A549 (cell line): ENCODE data around the gene TMEM156. TPM values are rescaled to one million over a fixed set of nuclear protein-coding genes. Genes with fewer than 3 reads are reported as not detected.

Source experiments
- ATAC-seq, 2 experiments: fragments of 200-7000 bp in 1 of 2; fragments of >200 bp in 1 of 2; cut with Nextera tagmentation in 1 of 2; cut with Tn5 transposase in 1 of 2; 3 replicates each; pipeline versions ENCODE4 v1.8.0 to v1.9.1; 2018 to 2020; ENCODE audit warnings: mild to moderate bottlenecking in 1 of 2, moderate library complexity in 1 of 2
- CTCF ChIA-PET: fragments of 300-600 bp; sonication (Branson Sonifier 250); formaldehyde crosslinking; extraction: SDS; loops from one replicate; lab custom pipeline; 2021; ENCODE audit warnings: antibody characterized with exemption, inconsistent platforms; lab: Yijun Ruan, JAX
- POLR2A ChIA-PET: fragments of 350-600 bp; formaldehyde crosslinking; extraction: SDS; loops from one replicate; lab custom pipeline; 2021; ENCODE audit warnings: antibody characterized with exemption, inconsistent platforms; lab: Yijun Ruan, JAX
- DNase-seq, 2 experiments: peaks; one replicate each; pipeline versions ENCODE4 v3.0.0 to v3.0.0-alpha.2; 2011 to 2016; ENCODE audit warnings: low read depth in 1 of 2, low spot score in 1 of 2
- FAIRE-seq: peaks from 2 replicates; lab custom pipeline; 2011; peaks lifted over from hg19 to GRCh38; lab: Jason Lieb, UNC
- H3K27ac ChIP-seq, 2 experiments: fragments of >200 bp; sonication (Bioruptor Twin); formaldehyde crosslinking; 3 replicates each; pipeline ENCODE4 v1.5.1; 2016 to 2017
- H3K4me1 ChIP-seq: fragments of >200 bp; sonication (Bioruptor Twin); formaldehyde crosslinking; 3 replicates; pipeline ENCODE4 v1.6.1; 2016
- H3K4me2 ChIP-seq: fragments of >200 bp; sonication (Bioruptor Twin); formaldehyde crosslinking; 3 replicates; pipeline ENCODE4 v1.6.1; 2016
- H3K4me3 ChIP-seq: fragments of >200 bp; sonication (Bioruptor Twin); formaldehyde crosslinking; 3 replicates; pipeline ENCODE4 v1.5.1; 2016
- H3K9me3 ChIP-seq: fragments of >200 bp; sonication (Bioruptor Twin); formaldehyde crosslinking; 3 replicates; pipeline ENCODE4 v1.6.1; 2016
- BHLHE40 ChIP-seq: IDR thresholded peaks from 2 replicates; pipeline ENCODE4 v1.6.1; 2012; ENCODE audit warnings: low read depth, low read length, inconsistent platforms
- CEBPB ChIP-seq, 2 experiments: fragments of >200 bp in 1 of 2; sonication (Bioruptor Twin) in 1 of 2; formaldehyde crosslinking in 1 of 2; IDR thresholded peaks; 2 replicates each; pipeline ENCODE4 v1.6.1; 2012 to 2016
- CHD2 ChIP-seq: fragments of 150-350 bp; IDR thresholded peaks from 2 replicates; pipeline ENCODE4 v1.6.1; 2014; ENCODE audit warnings: low read length; ENCODE audit not compliant: partially characterized antibody
- CHD4 ChIP-seq: fragments of 200-600 bp; sonication (generic); IDR thresholded peaks from 2 replicates; pipeline ENCODE4 v1.6.1; 2016; ENCODE audit warnings: antibody characterized with exemption, mild to moderate bottlenecking, borderline replicate concordance
- EHF ChIP-seq: fragments of 250-450 bp; sonication (Bioruptor Pico); IDR thresholded peaks from 2 replicates; pipeline ENCODE4 v1.5.0; 2020; ENCODE audit warnings: mild to moderate bottlenecking
- EHMT2 ChIP-seq: fragments of 200-600 bp; sonication (generic); IDR thresholded peaks from 2 replicates; pipeline ENCODE4 v1.6.1; 2016; ENCODE audit warnings: antibody characterized with exemption, low read depth, mild to moderate bottlenecking, moderate library complexity
- EP300 ChIP-seq, 2 experiments: fragments of >200 bp; sonication (Bioruptor Twin); formaldehyde crosslinking; IDR thresholded peaks; 2 replicates in 1 of 2; 3 replicates in 1 of 2; pipeline ENCODE4 v1.6.1; 2016 to 2017
- FOSB ChIP-seq: fragments of 250-450 bp; sonication (Bioruptor Pico); IDR thresholded peaks from 2 replicates; pipeline ENCODE4 v1.5.0; 2020; ENCODE audit warnings: mild to moderate bottlenecking, moderate library complexity
- GATA3 ChIP-seq: IDR thresholded peaks from 2 replicates; pipeline ENCODE4 v1.6.1; 2012; ENCODE audit warnings: borderline replicate concordance
- HDAC2 ChIP-seq: fragments of 200-600 bp; sonication (generic); IDR thresholded peaks from 2 replicates; pipeline ENCODE4 v1.6.1; 2016
- HEYL ChIP-seq: fragments of 250-450 bp; sonication (Bioruptor Pico); IDR thresholded peaks from 2 replicates; pipeline ENCODE4 v1.8.0; 2021; ENCODE audit warnings: mild to moderate bottlenecking, moderate library complexity
- JUN ChIP-seq, 2 experiments: fragments of >200 bp; sonication (Bioruptor Twin); formaldehyde crosslinking; IDR thresholded peaks; 2 replicates in 1 of 2; 3 replicates in 1 of 2; pipeline ENCODE4 v1.6.1; 2016 to 2017
- JUNB ChIP-seq: fragments of >200 bp; sonication (Bioruptor Twin); formaldehyde crosslinking; IDR thresholded peaks from 2 replicates; pipeline ENCODE4 v1.6.1; 2016
- KDM1A ChIP-seq: fragments of 200-600 bp; sonication (generic); IDR thresholded peaks from 2 replicates; pipeline ENCODE4 v1.6.1; 2016; ENCODE audit warnings: low read depth, mild to moderate bottlenecking
- KDM5A ChIP-seq: fragments of 200-600 bp; sonication (generic); IDR thresholded peaks from 2 replicates; pipeline ENCODE4 v1.6.1; 2016; ENCODE audit warnings: antibody characterized with exemption, mild to moderate bottlenecking
- MYC ChIP-seq: IDR thresholded peaks from 2 replicates; pipeline ENCODE4 v1.6.1; 2012; ENCODE audit warnings: mild to moderate bottlenecking, inconsistent platforms, low read length, improper control_type of control experiment, borderline replicate concordance
- NFE2L2 ChIP-seq: fragments of 150-350 bp; conservative IDR thresholded peaks from 2 replicates; pipeline ENCODE4 v1.6.1; 2014; ENCODE audit warnings: low read length
- POLR2AphosphoS2 ChIP-seq: conservative IDR thresholded peaks from 2 replicates; pipeline ENCODE4 v1.6.1; 2012; ENCODE audit warnings: low read length, improper control_type of control experiment, inconsistent platforms
- RCOR1 ChIP-seq: fragments of 150-350 bp; IDR thresholded peaks from 2 replicates; pipeline ENCODE4 v1.6.1; 2014; ENCODE audit warnings: antibody characterized with exemption, low read length, low read depth
- SMC3 ChIP-seq: fragments of >200 bp; sonication (Bioruptor Twin); formaldehyde crosslinking; IDR thresholded peaks from 3 replicates; pipeline ENCODE4 v1.6.1; 2018; ENCODE audit warnings: inconsistent platforms
- TP53 ChIP-seq: fragments of 250-450 bp; sonication (Bioruptor Pico); IDR thresholded peaks from 2 replicates; pipeline ENCODE4 v1.5.0; 2021; ENCODE audit warnings: mild to moderate bottlenecking, moderate library complexity
- ZC3H11A ChIP-seq: fragments of 450-650 bp; IDR thresholded peaks from 2 replicates; pipeline ENCODE4 v1.6.1; 2014; ENCODE audit warnings: antibody characterized with exemption, mild to moderate bottlenecking
- ZSCAN20 ChIP-seq: fragments of 250-450 bp; sonication (Bioruptor Pico); IDR thresholded peaks from 2 replicates; pipeline ENCODE4 v1.8.0; 2022; ENCODE audit warnings: mild to moderate bottlenecking, moderate library complexity
- WGBS: methylation state at CpG from one replicate; pipeline ENCODE4 v1.1.6; 2017; ENCODE audit errors: missing lambda C conversion rate; 5-methylcytosine and 5-hydroxymethylcytosine counted together
- polyA plus RNA-seq, 4 experiments: library from polyadenylated mRNA; depleted of rRNA in 3 of 4; stranded (reverse); fragments of >200 nt; fragmentation: RNase III in 1 of 4; extraction: RNeasy Plus Mini Kit Qiagen cat#74134 plus additional on column Dnase treatment in 1 of 4; gene quantifications; 2 replicates in 3 of 4; 3 replicates in 1 of 4; pipeline ENCODE4 v1.2.3, GENCODE V29; 2011 to 2017
- TF ChIP-seq, protein P1 (sequence below): fragments of 150-350 bp; IDR thresholded peaks from 2 replicates; pipeline ENCODE4 v1.6.1; 2014; ENCODE audit warnings: low read depth, mild to moderate bottlenecking, low read length
- TF ChIP-seq, protein P2 (sequence below): IDR thresholded peaks from 2 replicates; pipeline ENCODE4 v1.6.1; 2012; ENCODE audit warnings: low read depth, borderline replicate concordance
- TF ChIP-seq, protein P3 (sequence below): fragments of >200 bp; sonication (Bioruptor Twin); formaldehyde crosslinking; IDR thresholded peaks from 2 replicates; pipeline ENCODE4 v1.6.1; 2016
- TF ChIP-seq, protein P4 (sequence below): fragments of 250-450 bp; sonication (Bioruptor Pico); IDR thresholded peaks from 2 replicates; pipeline ENCODE4 v1.5.0; 2020; ENCODE audit warnings: low read depth, mild to moderate bottlenecking, moderate library complexity
- TF ChIP-seq, protein P5 (sequence below): fragments of >200 bp; sonication (Bioruptor Twin); formaldehyde crosslinking; IDR thresholded peaks from 3 replicates; pipeline ENCODE4 v1.6.1; 2016
- TF ChIP-seq, protein P6 (sequence below): fragments of >200 bp; sonication (Bioruptor Twin); formaldehyde crosslinking; IDR thresholded peaks from 3 replicates; pipeline ENCODE4 v1.5.1; 2016

Gene TMEM156
- polyA plus RNA-seq, 2 of the 4 experiments (the other 2 are of a cell fraction), result 10.4 to 45.1 TPM

DNA sequence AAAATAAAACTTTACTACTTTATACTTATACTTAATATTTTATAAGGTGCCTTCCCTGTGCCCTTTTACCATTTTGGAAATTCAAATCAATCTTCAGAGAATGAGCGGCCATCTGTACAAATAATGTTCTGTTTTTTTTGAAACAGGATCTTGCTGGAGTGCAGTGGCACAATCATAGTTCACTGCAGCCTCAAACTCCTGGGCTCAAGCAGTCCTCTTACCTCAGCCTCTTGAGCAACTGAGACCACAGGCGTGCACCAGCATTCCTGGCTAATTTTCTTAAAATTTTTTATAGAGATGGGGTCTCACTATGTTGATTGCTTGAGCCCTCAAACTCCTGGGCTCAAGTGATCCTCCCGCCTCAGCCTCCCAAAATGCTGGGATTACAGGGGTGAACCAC lies 111.1 kb downstream of the TMEM156 start:
- TF ChIP-seq, protein P1, sequence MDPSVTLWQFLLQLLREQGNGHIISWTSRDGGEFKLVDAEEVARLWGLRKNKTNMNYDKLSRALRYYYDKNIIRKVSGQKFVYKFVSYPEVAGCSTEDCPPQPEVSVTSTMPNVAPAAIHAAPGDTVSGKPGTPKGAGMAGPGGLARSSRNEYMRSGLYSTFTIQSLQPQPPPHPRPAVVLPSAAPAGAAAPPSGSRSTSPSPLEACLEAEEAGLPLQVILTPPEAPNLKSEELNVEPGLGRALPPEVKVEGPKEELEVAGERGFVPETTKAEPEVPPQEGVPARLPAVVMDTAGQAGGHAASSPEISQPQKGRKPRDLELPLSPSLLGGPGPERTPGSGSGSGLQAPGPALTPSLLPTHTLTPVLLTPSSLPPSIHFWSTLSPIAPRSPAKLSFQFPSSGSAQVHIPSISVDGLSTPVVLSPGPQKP, result no peak
- TF ChIP-seq EHMT2 (no peak), CHD2 (no peak), KDM5A (no peak), RCOR1 (no peak)
- TF ChIP-seq, protein P2, sequence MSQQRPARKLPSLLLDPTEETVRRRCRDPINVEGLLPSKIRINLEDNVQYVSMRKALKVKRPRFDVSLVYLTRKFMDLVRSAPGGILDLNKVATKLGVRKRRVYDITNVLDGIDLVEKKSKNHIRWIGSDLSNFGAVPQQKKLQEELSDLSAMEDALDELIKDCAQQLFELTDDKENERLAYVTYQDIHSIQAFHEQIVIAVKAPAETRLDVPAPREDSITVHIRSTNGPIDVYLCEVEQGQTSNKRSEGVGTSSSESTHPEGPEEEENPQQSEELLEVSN, result no peak
- Histone ChIP-seq H3K4me3 (no peak overlapping the region), H3K9me3 (no peaks in the 10 kb centered on the region), H3K4me2 (no peak overlapping the region), H3K4me1 (no peaks in the 10 kb centered on the region), H3K27ac (no peak overlapping the region)
- ATAC-seq, result no peak
- ChIA-PET POLR2A (no interaction called here), CTCF (no interaction called here)
- DNase-seq, result no peak
- WGBS, result 82% methylated on average over 3 of the region's 3 CpGs
- FAIRE-seq, result no peak

DNA sequence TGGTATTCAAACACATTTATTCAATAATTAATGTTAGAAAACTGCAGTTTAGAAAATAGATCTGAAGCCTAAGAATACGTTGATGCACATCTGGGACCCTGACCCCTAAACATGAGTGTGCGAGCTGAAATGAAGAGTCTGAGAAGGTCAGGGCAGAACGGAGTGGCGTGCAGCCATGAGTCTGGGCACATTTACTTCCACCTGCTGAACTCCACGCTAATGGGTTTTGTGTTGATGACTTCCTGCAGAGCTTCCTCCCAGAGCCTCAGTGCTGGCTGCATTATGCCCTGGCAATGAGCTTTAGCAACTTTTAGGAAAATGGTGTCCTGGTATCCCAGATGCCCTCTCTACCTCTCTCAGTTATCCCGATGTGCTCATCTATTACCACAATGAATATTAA lies 111.5 kb downstream of the TMEM156 start:
- ATAC-seq, result no peak
- Histone ChIP-seq H3K9me3 (no peaks in the 10 kb centered on the region), H3K4me1 (no peaks in the 10 kb centered on the region), H3K4me3 (no peak overlapping the region), H3K27ac (no peak overlapping the region), H3K4me2 (no peak overlapping the region)
- ChIA-PET CTCF (no interaction called here), POLR2A (no interaction called here)
- DNase-seq, result no peak
- no peak for FAIRE-seq
- WGBS, result 94% methylated on average over 6 of the region's 6 CpGs
- TF ChIP-seq, protein P3, sequence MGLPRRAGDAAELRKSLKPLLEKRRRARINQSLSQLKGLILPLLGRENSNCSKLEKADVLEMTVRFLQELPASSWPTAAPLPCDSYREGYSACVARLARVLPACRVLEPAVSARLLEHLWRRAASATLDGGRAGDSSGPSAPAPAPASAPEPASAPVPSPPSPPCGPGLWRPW, result no peak
- TF ChIP-seq CEBPB (IDR thresholded peaks at IDR 0.05) (no peak), CHD4 (no peak), JUN (IDR thresholded peaks at IDR 0.05) (no peak), HEYL (CRISPR knock-in tag) (no peak), BHLHE40 (no peak), GATA3 (no peak), CHD2 (no peak), HDAC2 (no peak), POLR2AphosphoS2 (no peak), EHMT2 (no peak), KDM5A (no peak), JUNB (no peak), EHF (CRISPR knock-in tag) (no peak), TP53 (CRISPR knock-in tag) (no peak), SMC3 (no peak)
- TF ChIP-seq, all 56 proteins: peak for 0

DNA sequence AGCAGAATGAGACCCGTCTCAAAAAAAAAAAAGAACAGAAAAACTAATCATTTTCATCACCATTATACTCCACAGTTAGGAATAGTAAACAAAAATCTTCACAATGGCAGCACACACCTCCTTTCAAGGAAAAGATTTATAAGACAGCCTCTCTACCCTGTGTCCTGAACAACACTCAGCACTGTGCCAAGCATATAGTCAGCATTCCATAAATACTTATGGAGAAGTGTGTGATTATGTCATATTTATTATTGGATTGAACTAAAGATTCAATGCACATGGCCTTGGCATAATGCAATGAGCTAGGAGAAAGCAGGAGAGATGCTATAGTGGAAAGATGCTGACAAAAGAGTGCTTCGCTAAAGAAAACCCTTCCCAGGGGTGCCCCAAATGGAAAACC lies 112.0 kb downstream of the TMEM156 start:
- POLR2A ChIA-PET, result no interaction called here
- H3K4me2 ChIP-seq, result no peak overlapping the region
- ATAC-seq (no peak), FAIRE-seq (no peak), DNase-seq (no peak)
- no peaks in the 10 kb centered on the region for H3K4me1 ChIP-seq
- H3K9me3 ChIP-seq, result no peaks in the 10 kb centered on the region
- no peak overlapping the region for H3K4me3 ChIP-seq
- CTCF ChIA-PET, result no interaction called here
- TF ChIP-seq, protein P4, sequence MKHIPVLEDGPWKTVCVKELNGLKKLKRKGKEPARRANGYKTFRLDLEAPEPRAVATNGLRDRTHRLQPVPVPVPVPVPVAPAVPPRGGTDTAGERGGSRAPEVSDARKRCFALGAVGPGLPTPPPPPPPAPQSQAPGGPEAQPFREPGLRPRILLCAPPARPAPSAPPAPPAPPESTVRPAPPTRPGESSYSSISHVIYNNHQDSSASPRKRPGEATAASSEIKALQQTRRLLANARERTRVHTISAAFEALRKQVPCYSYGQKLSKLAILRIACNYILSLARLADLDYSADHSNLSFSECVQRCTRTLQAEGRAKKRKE (CRISPR knock-in tag), result no peak
- TF ChIP-seq NFE2L2 (no peak), ZC3H11A (no peak), FOSB (no peak), ZSCAN20 (CRISPR knock-in tag) (no peak), KDM1A (no peak), EP300 (IDR thresholded peaks at IDR 0.05) (no peak), GATA3 (no peak), MYC (no peak)
- TF ChIP-seq, protein P1, result no peak
- TF ChIP-seq, protein P5, sequence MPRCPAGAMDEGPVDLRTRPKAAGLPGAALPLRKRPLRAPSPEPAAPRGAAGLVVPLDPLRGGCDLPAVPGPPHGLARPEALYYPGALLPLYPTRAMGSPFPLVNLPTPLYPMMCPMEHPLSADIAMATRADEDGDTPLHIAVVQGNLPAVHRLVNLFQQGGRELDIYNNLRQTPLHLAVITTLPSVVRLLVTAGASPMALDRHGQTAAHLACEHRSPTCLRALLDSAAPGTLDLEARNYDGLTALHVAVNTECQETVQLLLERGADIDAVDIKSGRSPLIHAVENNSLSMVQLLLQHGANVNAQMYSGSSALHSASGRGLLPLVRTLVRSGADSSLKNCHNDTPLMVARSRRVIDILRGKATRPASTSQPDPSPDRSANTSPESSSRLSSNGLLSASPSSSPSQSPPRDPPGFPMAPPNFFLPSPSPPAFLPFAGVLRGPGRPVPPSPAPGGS, result no peak
- TF ChIP-seq, protein P6, sequence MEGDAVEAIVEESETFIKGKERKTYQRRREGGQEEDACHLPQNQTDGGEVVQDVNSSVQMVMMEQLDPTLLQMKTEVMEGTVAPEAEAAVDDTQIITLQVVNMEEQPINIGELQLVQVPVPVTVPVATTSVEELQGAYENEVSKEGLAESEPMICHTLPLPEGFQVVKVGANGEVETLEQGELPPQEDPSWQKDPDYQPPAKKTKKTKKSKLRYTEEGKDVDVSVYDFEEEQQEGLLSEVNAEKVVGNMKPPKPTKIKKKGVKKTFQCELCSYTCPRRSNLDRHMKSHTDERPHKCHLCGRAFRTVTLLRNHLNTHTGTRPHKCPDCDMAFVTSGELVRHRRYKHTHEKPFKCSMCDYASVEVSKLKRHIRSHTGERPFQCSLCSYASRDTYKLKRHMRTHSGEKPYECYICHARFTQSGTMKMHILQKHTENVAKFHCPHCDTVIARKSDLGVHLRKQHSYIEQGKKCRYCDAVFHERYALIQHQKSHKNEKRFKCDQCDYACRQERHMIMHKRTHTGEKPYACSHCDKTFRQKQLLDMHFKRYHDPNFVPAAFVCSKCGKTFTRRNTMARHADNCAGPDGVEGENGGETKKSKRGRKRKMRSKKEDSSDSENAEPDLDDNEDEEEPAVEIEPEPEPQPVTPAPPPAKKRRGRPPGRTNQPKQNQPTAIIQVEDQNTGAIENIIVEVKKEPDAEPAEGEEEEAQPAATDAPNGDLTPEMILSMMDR, result no peak
- 90% methylated on average over 2 of the region's 2 CpGs for WGBS
- no peak overlapping the region for H3K27ac ChIP-seq
